Measurements from ENCODE around the gene STAC. TPM values are rescaled to one million over a fixed set of nuclear protein-coding genes. Genes with fewer than 3 reads are reported as not detected.

Gene STAC
- total RNA-seq, 4 donors from 2014 or later, result 3.1 to 7.6 (median 5.5) TPM

DNA sequence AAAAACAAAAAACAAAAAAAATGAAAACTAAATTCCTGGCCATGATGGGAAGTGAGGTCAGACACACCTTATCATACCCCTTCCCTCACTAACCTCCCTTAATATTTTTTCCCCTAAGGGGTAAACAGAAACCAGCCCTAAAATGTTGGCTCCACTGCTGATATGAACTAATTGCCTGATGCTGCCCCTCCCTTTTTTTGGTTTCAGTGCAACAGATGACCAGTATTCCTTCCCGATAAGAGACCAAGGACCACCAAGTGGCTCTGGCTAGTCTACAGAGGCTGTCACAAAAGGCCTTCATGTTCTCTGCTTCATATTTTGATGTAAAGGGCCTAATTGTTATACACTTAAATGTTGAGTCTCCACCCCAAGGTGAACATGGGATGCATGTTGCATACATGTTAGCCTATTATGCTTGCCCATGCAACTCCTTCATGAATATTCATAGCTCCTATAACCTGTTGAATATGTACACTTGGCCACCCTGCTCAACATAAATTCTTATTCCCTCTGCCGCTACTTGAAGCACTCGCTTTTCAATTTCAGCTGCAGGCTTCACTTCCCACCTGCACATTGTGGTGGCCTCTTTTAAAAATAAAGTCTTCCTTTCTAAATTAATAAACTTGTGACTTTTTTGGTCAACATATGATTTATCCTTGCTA lies 12.3 kb upstream of the STAC start:
- TF ChIP-seq, protein P1, sequence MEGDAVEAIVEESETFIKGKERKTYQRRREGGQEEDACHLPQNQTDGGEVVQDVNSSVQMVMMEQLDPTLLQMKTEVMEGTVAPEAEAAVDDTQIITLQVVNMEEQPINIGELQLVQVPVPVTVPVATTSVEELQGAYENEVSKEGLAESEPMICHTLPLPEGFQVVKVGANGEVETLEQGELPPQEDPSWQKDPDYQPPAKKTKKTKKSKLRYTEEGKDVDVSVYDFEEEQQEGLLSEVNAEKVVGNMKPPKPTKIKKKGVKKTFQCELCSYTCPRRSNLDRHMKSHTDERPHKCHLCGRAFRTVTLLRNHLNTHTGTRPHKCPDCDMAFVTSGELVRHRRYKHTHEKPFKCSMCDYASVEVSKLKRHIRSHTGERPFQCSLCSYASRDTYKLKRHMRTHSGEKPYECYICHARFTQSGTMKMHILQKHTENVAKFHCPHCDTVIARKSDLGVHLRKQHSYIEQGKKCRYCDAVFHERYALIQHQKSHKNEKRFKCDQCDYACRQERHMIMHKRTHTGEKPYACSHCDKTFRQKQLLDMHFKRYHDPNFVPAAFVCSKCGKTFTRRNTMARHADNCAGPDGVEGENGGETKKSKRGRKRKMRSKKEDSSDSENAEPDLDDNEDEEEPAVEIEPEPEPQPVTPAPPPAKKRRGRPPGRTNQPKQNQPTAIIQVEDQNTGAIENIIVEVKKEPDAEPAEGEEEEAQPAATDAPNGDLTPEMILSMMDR (IDR thresholded peaks at IDR 0.05; ENCODE audit: low read depth), result no peak

DNA sequence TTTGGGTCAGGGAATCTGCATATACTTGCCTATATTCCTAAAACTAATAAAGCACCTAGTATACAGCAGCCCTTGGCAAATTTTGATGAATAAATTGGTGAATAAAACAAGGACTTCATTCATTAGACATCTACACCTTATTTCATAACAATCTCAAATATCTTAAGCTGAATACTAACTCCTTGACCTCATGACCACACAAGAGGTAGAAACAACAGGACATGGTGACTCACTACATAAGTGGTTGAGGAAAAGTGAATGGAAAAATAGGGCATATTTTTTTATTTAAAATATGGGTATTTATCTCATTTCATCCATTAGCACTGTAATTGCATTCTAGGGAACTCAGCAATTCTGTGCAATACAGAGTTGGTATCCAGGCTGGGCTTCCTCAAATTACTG lies 7.8 kb upstream of the STAC start:
- TF ChIP-seq, protein P1 (IDR thresholded peaks at IDR 0.05; ENCODE audit: low read depth), result no peak

DNA sequence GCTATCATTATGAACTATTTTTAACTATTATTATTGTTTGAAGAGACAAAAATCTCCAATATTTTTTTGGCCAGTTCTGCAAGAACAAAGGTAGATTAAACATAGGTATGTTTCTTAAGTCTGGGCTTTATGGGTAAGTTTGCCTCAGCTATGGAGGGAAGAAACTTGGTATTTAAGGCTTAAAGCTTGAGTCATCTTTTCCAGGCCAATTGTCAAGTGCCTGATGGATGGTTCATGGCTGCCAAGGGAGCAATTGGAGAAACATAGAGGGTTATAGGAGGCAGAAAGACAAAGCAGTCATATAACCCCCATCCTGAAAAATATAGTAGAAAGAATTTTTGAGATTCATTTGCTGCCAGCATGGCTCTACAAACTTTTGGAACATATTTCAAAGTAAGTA lies 7.2 kb upstream of the STAC start:
- TF ChIP-seq, protein P1 (IDR thresholded peaks at IDR 0.05; ENCODE audit: low read depth), result no peak

DNA sequence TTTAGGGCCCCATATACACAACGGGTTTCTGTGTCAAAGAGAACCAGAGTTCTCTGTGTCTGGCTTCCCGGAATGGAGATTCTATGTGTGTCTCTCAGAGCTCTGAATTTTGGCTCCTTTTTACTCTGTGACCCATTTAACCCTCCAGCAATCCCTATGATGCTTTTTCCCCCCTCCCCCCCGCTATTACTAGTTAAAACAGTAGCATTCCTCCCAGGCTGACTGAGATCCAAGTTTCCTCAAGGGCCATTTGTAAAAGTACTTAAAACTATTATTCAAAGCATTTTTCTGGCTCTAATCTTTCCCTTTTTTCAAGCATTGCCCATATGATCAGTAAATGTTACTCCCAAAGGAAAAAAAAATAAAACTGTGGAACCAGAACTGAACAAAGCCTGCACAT lies 6.6 kb upstream of the STAC start:
- TF ChIP-seq, protein P1 (IDR thresholded peaks at IDR 0.05; ENCODE audit: low read depth), result no peak

DNA sequence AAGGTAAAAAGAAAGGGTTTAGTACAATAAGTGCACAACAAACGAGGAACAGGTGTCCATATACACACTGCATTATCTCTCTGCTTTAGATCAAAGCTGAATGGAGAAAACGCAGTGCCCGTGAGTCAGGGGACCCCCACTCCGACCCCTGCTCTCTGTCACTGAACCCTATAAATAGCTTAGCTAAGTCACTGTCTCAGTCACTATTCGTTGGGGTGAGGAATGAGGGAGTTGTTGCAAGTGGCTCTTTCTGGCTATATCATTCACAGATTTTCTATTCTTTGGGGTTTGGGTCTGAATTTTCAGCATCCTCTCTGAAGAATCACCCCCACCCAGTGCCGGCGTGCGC lies 458 bp upstream of the STAC start:
- TF ChIP-seq, protein P1 (IDR thresholded peaks at IDR 0.05; ENCODE audit: low read depth), result no peak

DNA sequence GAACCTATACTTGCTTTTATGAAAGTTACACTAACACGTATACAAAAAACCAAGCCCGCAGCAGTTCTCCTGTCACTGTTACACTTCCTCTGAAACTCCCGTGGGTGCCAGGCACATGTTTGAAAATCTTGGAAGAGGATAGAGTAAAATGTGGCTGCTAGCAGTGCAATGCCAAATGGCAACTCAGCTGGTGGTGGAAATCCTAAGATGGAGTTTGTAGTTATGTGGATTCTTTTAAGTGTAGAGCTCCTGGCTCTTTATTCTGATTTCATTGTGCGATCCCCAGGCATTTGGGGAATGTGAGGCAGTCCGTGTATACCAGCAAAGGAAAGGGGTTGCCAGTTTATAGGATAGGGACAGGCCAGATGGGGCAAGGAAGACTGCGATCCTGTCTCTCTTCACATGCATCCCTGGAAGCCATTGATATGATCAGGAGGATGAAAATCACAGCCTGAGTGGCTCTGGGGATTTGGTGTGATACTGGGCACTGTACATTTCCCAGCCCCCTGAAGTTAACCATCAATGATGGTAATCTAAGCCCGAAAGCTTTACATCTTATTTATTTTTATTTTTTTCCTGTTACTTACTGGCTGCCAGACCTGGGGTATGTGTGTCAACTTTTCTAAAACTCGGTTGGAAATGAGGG lies 1.1 kb downstream of the STAC start:
- TF ChIP-seq, protein P1 (IDR thresholded peaks at IDR 0.05; ENCODE audit: low read depth), result no peak

DNA sequence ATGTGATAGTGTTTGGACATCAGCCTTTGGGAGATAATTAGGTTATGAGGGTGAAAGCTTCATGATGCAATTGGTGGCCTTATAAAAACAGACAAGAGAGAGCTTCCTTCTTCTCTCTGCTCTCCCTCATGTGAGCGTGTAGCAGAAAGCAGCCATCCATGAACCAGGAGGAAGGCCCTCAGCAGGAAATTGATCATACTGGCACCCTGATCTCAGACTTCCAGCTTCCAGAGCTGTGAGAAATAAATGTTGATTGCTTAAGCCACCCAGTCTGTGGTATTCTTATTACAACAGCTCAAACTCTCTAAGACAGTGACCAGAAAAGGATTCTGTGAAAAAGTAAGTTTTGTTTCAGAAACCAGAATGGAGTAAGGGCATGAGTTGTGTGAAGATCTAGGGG lies 13.3 kb downstream of the STAC start:
- TF ChIP-seq, protein P1 (IDR thresholded peaks at IDR 0.05; ENCODE audit: low read depth), result no peak
